Smooth muscle cell of the brain vasculature (primary cell): Measurements from ENCODE around the gene FSHR.

Experiments
- DNase-seq: peaks from one replicate; pipeline ENCODE4 v3.0.0-alpha.2; 2012; ENCODE audit warnings: low read depth, low spot score

Gene FSHR

GRCh38 chr2:49033394-49034185 lies 120.7 kb downstream of the FSHR start:
- no peak for DNase-seq

DNA sequence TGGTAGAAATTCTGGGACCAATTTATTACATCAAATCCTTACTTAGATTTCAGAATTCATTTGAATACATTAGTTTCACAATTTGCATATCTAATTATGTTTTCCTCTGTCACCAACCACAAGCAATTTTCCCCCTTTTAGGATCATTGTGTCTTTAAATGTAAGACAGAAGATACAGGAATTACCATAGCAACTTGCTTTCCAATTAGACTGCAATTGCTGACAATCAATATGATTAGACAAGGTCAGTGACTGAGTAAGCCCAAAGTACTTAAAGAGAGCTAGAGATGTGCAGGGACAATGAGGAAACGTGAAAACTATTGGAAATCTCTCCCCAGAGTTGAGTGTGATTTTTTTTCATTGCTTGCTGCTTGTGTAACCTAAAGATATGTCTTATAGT lies 121.4 kb downstream of the FSHR start:
- no peak for DNase-seq

GRCh38 chr2:49032126-49032525 lies 122.2 kb downstream of the FSHR start:
- DNase-seq = no peak

DNA sequence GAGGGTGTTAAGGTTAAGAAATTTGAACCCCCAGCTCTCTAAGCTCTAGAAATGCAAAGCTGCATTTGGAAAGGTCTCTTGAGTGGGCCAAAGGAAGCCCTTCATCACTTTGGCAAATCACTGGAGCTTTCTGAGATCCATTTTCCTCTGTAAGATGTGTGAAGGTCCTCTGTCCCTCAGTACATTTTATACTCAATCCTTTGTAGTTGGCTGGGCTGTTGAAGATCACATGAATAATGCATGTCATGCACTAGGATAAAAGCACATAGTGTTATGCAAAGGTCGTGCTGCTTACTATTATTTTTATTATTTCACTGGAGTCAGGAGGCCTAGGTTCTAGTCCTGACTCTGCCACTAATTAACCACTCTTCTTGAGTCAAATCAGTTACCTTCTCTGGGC lies 124.9 kb downstream of the FSHR start:
- DNase-seq = no peak

DNA sequence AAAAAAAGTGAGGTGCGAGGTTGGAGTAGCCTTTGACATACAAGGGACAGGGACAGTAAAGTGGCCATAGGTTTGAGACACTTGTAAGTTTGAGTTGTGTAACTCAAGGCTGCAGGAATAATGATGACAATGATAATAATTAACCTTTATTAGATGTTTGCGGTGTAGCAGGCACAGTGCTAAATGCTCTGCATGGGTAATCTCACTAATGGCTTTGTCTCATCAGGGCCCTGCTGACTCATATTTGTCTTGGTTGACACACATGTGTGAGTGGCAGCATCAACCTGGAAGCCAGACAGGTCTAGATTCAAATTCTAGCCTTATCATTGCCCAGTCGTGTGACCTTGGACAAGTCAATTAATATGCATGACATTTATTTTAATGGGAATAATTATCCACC lies 126.2 kb downstream of the FSHR start:
- no peak for DNase-seq

- DNase-seq = no peak
Measured at GRCh38 chr2:49026706-49027105, 127.6 kb downstream of the FSHR start.

- DNase-seq = no peak
Measured at GRCh38 chr2:49021271-49021670, 133.0 kb downstream of the FSHR start.

DNA sequence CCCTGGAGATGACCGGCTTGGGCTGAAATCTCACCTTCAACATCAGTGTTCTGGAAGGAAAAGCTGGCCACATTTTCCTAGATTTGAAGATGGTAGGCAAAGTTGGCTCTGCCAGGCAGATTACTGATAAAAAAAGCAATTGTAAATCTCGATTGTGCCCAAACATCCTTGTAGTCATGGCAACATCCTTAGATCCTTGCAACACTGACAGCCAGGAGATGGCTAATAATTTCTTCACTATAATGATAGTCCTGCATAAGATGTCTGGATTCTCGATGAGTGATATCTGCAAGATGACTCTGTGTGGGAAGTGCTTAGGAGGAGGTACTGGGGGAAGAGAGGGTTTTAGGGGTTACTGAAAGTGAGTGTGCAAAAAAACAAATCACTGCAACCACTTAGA lies 149.1 kb downstream of the FSHR start:
- DNase-seq = no peak

DNA sequence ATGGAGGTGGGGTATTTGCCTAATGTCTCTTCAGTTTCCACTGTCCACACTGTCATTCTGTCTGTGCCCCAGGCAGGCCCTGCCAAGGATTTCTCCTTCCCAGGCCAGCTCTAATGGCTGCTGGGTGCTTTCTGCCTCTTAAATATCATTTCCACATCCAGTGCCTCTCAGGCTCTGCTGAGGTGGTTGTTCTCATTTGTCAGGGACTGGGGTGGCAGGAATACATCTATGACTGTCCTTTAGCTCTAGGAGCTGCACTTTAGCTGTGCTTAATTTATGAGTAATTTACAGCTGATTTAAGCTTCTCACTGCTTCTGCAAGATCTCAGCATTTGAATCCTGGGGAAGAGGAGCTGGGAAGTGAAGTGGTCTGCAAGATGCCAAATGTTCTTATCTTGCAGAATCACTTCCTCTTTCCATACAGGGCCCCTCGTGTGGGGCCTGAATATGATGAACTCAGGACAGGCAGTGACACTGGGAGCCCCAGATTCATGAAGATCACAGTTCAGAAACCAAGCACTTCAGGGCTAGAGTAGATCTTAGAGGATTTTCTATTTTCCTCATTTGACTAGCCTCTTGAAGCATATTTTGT lies 150.2 kb downstream of the FSHR start:
- no peak for DNase-seq

GRCh38 chr2:49003201-49003600 lies 151.1 kb downstream of the FSHR start:
- no peak for DNase-seq

- no peak for DNase-seq
Measured at GRCh38 chr2:49002750-49003149, 151.6 kb downstream of the FSHR start.

- no peak for DNase-seq
Measured at GRCh38 chr2:49000695-49001094, 153.6 kb downstream of the FSHR start.

GRCh38 chr2:48998449-48998848 lies 155.9 kb downstream of the FSHR start:
- no peak for DNase-seq

DNA sequence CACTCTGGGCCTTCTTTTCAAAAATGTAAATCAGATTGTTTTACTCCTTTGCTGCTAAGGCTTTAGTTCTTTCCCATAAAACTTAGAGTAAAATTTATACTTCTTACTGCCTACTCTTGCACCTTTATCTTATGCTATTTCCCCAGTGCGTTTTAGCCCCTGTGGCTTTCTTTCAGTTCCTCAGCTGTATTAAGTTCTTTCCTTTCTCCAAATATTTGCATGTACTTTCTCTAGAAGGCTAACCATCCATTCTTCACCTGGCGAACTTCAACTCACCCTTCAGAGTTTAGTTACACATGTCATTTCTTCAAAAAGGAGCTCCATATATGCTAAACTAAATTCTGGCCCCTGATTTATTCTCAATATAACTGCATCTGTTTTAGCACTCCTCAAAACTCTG lies 160.7 kb downstream of the FSHR start:
- no peak for DNase-seq

DNA sequence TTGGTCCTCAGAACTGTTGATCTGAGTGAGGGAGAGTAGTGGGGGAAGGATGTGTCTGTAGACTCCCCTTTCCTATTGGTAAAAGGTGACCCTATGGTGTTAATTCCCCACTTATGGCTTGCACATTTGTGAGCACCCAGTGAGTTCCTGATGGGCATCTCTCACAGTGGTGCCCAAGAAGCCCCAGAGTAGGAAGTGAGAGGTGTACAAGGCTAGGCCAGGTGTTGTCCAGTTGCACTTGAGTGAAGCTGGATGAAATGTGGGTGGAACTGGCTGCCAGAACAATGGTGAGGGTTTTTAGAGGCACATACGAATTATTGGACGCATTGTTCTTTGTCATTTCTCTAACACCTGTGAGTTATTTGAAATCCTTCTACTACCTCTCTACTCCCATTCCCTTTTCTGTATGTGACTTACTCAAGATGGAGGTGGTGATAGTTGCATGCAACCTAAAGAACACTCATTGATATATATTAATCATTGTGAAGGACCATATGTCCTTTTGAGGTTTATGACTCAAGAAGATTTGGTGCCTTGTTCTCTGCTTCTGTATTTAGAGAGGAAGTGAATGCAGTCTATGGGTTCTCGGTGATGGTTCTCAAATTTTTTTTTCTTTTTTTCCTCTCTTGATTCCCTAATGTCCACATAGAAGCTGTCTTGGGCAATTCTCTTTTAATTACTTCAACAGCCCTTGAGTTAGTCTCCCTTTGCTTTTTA lies 162.7 kb downstream of the FSHR start:
- DNase-seq = no peak

DNA sequence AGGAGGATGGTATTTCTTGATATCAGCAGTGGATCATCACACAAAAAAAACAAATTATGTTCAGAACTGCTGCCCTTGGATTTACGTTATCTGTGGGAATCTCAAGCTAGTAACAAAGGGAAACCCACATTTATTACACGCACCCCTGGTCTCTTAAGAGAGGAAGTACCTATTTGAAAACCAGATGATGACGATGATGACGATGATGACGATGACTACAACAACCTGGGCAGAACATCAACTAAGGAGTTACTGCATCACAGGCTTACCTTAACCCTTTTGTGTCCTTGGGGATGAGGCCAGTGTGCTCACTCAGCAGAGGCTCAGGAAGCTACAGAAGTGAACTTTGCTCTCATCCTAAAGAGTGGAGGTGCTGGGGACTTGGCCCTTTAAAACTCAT lies 169.4 kb downstream of the FSHR start:
- DNase-seq = no peak

DNA sequence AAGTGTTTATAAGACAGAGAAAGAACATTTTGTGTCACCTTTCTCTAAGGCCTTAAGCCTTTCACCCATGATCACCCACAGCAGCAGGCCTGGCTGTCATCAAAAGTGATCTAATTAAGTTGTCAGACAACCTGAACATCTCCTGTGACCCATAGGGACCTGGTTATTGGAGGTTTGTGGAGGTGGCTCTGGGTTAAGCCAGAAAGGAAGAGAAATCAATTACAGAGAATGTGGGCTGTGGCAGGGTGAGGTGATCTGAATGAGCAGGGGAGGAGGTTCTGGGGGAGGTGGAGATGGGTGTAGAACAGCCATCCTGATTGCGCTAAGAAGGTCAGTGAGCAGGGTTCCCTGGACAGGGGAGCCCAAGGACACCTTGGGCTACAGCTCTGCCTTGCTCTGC lies 170.8 kb downstream of the FSHR start:
- no peak for DNase-seq

GRCh38 chr2:48982887-48983435 lies 171.4 kb downstream of the FSHR start:
- no peak for DNase-seq

DNA sequence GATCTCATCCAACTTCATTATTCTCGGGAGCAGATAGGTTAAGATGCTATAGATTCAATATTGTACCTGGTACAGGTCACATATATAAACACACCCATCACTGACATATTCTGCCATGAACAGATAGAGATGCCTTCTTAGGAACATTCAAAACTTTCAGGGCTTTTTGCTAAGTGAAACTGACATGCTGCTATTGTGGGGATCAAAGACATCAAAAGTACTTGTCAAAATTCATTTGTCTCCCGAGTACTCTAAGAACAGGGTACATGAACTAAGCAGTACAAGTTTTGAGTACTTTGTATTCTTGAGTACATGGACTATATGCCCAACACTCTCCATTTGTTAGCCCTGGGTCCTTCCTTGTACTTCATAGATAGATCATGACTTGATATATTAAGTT lies 173.5 kb downstream of the FSHR start:
- no peak for DNase-seq

GRCh38 chr2:48979691-48980090 lies 174.6 kb downstream of the FSHR start:
- no peak for DNase-seq

DNA sequence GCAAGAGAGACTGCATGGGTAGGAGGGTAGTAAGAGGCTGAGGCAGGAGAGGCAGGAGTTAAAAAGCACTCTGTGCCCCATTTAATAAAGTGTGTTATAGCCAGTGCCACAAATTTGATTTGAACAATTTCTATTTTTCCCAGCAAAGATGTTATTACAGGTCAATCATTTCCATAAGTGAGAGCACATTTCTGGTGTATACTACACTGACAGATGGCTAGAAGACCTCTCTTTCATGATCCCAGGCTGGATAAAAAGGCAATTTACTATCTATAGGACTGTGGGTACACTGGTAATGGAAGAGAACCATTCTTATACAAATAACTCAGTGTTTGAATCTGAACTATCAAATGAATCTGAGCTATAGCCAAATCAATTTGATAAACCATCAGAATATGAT lies 176.2 kb downstream of the FSHR start:
- no peak for DNase-seq

DNA sequence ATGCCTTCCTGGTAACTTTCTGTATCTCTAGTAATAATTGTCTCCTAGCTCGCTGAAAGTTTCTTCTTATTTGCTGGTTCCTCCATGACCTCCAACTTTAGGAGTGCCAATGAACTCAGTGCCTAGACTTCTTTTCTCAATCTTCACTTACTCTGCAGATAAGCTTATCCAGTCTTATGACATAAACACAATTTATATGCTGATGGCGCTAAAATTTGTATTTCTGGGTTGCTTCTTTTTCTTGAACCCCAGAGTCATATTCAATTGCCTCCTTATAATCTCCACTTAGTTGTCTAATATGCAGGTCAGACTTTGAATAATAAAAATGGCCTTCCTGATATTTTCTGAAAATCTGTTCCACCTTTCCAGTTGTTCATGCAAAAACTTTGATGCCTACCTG lies 182.5 kb downstream of the FSHR start:
- DNase-seq = no peak

GRCh38 chr2:48968011-48968410 lies 186.3 kb downstream of the FSHR start:
- DNase-seq = no peak
